NCI-H2029 treated with DMSO at 0.1 percent for 48 hours (cell line): ENCODE measurements around the gene CENPQ.

Experiments
- DNase-seq: peaks from one replicate; lab custom pipeline; 2025; lab: John Stamatoyannopoulos, UW

The CENPQ gene

GRCh38 chr6:49541936-49542335 lies 78.8 kb downstream of the CENPQ start:
- DNase-seq, result peak; percentile 57
